SJSA1 (cell line): Measurements from ENCODE around the gene C17orf100. TPM values are rescaled to one million over a fixed set of nuclear protein-coding genes. Genes with fewer than 3 reads are reported as not detected.

ENCODE experiments used
- DNase-seq, 2 experiments: peaks; one replicate each; pipeline ENCODE4 v3.0.0-alpha.2; 2015 to 2020; ENCODE audit warnings: low spot score in 2 of 2, low read depth in 1 of 2
- H3K27ac ChIP-seq: fragments of 250-450 bp; sonication (Bioruptor Pico); 2 replicates; pipeline ENCODE4 v1.5.1; 2020; ENCODE audit warnings: mild to moderate bottlenecking, moderate library complexity
- H3K27me3 ChIP-seq: fragments of 250-450 bp; sonication (Bioruptor Pico); replicated peaks from 2 replicates; pipeline ENCODE4 v1.5.1; 2020; ENCODE audit warnings: mild to moderate bottlenecking, moderate library complexity
- H3K36me3 ChIP-seq: fragments of 250-450 bp; sonication (Bioruptor Pico); 2 replicates; pipeline ENCODE4 v1.5.1; 2020; ENCODE audit warnings: mild to moderate bottlenecking
- H3K4me1 ChIP-seq: fragments of 250-450 bp; sonication (Bioruptor Pico); replicated peaks from 2 replicates; pipeline ENCODE4 v1.6.1; 2021; ENCODE audit warnings: mild to moderate bottlenecking
- H3K4me3 ChIP-seq: fragments of 250-450 bp; sonication (Bioruptor Pico); 2 replicates; pipeline ENCODE4 v1.5.1; 2020; ENCODE audit warnings: mild to moderate bottlenecking
- H3K9me3 ChIP-seq: fragments of 250-450 bp; sonication (Bioruptor Pico); replicated peaks from 2 replicates; pipeline ENCODE4 v1.5.1; 2020; ENCODE audit warnings: mild to moderate bottlenecking
- total RNA-seq: library from RNA; depleted of rRNA; stranded (reverse); fragments of >200 nt; shearing (Covaris generic); gene quantifications from 2 replicates; pipeline ENCODE4 v1.2.3, GENCODE V29; 2014

Gene C17orf100
- total RNA-seq, 1 experiment from 2014 or later = 0.84 TPM

DNA sequence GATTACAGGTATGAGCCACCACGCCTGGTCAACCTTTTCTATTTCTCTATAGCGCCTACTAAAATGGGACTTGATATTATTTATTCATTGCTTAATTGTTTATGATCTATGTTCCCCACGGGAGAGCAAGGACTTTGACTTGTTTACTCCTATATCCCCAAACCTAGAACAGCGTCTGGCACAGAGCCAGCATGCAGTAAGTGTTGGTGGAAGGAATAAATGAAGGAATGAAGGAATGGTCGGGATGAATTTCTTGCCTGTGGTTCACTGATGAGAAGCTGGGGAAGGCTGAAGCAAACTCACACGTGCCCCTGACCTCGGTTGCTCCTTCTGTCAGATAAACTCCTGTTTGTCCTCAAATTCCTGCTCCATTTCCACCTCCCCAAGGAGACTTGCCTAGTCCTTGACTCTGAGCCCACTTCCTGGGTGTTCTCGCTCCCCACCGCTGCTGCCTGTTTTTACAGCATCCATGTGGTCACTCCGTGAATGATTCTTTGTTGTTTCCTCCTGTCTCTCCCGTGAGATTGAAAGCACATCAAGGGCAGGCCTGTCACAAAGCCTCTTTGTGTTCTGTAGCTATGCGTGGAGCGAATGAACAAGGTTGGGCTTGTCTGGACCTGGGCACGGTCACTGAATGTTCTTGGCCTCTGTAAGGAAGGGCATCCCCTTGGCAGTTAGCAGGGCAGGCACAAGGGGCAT lies 17.3 kb downstream of the C17orf100 start:
- Histone ChIP-seq H3K4me1 (no peaks in the 10 kb centered on the region), H3K36me3 (no peaks in the 10 kb centered on the region), H3K27ac (no peak overlapping the region), H3K4me3 (no peak overlapping the region), H3K9me3 (no peaks in the 10 kb centered on the region), H3K27me3 (no peaks in the 10 kb centered on the region)
- DNase-seq = no peak

- no peak overlapping the region for H3K27ac ChIP-seq
- no peak for DNase-seq
- H3K4me3 ChIP-seq = no peak overlapping the region
- H3K36me3 ChIP-seq = no peaks in the 10 kb centered on the region
- H3K9me3 ChIP-seq = no peaks in the 10 kb centered on the region
- no peaks in the 10 kb centered on the region for H3K27me3 ChIP-seq
- no peaks in the 10 kb centered on the region for H3K4me1 ChIP-seq
These were observed 18.1 kb downstream of the C17orf100 start for GRCh38 chr17:6669479-6670212.

- Histone ChIP-seq H3K27ac (no peak overlapping the region), H3K9me3 (no peaks in the 10 kb centered on the region), H3K27me3 (no peaks in the 10 kb centered on the region), H3K4me3 (no peak overlapping the region), H3K36me3 (no peaks in the 10 kb centered on the region), H3K4me1 (no peaks in the 10 kb centered on the region)
- no peak for DNase-seq
These were observed 19.0 kb downstream of the C17orf100 start for GRCh38 chr17:6670571-6670970.

DNA sequence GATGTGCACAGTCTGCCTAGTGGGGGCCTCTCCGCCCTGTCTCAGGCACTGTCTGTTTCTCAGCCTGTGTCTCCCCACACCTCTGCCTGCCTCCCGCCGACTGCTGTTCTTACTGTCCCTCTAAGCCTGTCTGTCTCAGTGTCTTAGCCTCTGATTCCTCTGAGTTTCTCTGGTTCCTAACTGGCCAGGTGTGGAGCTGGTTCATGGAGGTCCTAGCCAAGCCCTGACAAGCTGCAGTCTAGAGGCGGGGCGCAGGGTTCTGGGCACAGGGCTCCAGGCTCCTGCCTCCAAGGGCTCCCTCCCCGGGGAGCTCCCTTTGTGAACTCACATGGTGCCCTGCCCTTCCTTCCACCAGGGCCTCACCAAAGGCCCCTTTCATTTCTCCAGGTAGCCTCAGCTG lies 19.4 kb downstream of the C17orf100 start:
- H3K9me3 ChIP-seq = no peaks in the 10 kb centered on the region
- no peak overlapping the region for H3K4me3 ChIP-seq
- no peaks in the 10 kb centered on the region for H3K27me3 ChIP-seq
- no peaks in the 10 kb centered on the region for H3K4me1 ChIP-seq
- no peak for DNase-seq
- H3K36me3 ChIP-seq = no peaks in the 10 kb centered on the region
- no peak overlapping the region for H3K27ac ChIP-seq

GRCh38 chr17:6671431-6671830 lies 19.9 kb downstream of the C17orf100 start:
- no peaks in the 10 kb centered on the region for H3K4me1 ChIP-seq
- no peak overlapping the region for H3K27ac ChIP-seq
- no peaks in the 10 kb centered on the region for H3K9me3 ChIP-seq
- H3K36me3 ChIP-seq = no peaks in the 10 kb centered on the region
- H3K27me3 ChIP-seq = no peaks in the 10 kb centered on the region
- DNase-seq = no peak
- H3K4me3 ChIP-seq = no peak overlapping the region

- Histone ChIP-seq H3K4me1 (peaks cover 7% of the 10 kb centered on the region; the same call in 1 of the 2 replicates), H3K9me3 (no peaks in the 10 kb centered on the region), H3K27me3 (no peaks in the 10 kb centered on the region; the same call in 1 of the 2 replicates), H3K27ac (no peak overlapping the region), H3K4me3 (no peak overlapping the region), H3K36me3 (no peaks in the 10 kb centered on the region)
- DNase-seq = no peak
These were observed 23.0 kb downstream of the C17orf100 start for GRCh38 chr17:6674586-6674985.

DNA sequence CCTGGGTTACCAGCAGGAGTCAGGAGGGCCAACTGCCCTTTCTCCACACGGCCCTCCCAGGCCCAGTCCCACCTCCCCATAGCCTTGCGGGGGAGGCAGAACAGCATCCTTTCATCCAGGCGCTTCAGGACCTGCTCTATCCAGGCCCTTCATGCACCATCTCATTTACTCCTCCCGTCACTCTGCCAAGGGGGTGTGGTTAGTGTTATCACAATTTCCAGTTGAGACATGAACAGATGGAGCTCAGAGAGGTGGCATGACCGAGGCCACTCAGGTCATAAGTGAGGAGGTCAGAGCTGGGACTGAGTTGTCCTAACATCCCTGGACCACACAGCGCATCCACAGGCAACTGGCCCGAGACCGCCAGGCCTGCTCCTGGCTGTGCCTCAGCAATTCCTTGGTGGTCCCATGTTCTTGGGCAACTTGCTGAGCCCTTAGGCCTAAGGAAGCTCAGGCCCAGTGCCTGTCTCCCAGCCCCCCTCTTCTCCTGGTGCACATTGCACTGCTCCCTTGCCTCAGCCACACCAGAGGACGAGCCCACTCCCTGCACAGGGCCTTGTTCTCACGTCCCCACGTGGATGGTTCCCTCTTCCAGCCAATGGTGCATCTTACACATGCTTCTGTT lies 23.8 kb downstream of the C17orf100 start:
- no peak for DNase-seq
- Histone ChIP-seq H3K27me3 (no peaks in the 10 kb centered on the region; the same call in none of the 2 replicates), H3K4me3 (no peak overlapping the region), H3K4me1 (peaks cover 7% of the 10 kb centered on the region; the same call in 1 of the 2 replicates), H3K36me3 (no peaks in the 10 kb centered on the region), H3K9me3 (no peaks in the 10 kb centered on the region), H3K27ac (no peak overlapping the region)

- Histone ChIP-seq H3K27me3 (no peaks in the 10 kb centered on the region; the same call in none of the 2 replicates), H3K27ac (no peak overlapping the region), H3K4me3 (no peak overlapping the region), H3K4me1 (peaks cover 7% of the 10 kb centered on the region; the same call in 1 of the 2 replicates), H3K36me3 (no peaks in the 10 kb centered on the region), H3K9me3 (no peaks in the 10 kb centered on the region)
- DNase-seq = no peak
These were observed 25.2 kb downstream of the C17orf100 start for GRCh38 chr17:6676802-6677157.

- Histone ChIP-seq H3K36me3 (no peaks in the 10 kb centered on the region), H3K27ac (no peak overlapping the region), H3K27me3 (no peaks in the 10 kb centered on the region; the same call in none of the 2 replicates), H3K4me1 (peaks cover 7% of the 10 kb centered on the region; the same call in 1 of the 2 replicates), H3K9me3 (no peaks in the 10 kb centered on the region), H3K4me3 (no peak overlapping the region)
- peak; percentile 46 to 58 for DNase-seq
These were observed 25.7 kb downstream of the C17orf100 start for GRCh38 chr17:6677158-6677831.

DNA sequence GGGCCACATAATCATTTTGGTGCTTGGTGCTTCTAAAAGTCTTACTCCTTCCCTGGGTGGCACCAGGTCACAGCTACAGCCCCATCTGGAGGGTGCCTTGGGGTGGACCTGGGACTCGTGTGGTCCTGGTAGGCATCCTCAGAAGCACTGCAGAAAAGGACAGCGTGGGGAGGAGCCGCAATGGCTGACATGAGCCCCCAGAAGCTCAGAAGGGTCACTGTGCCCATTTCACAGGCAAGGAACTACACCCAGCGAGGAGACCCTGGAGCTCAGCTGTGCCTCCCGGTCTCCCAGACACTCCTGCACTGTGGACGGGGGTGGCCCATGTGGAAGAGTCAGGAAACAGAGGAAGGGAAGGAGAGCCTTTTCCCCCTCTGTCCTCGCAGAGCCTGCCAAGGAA lies 26.4 kb downstream of the C17orf100 start:
- peaks cover 7% of the 10 kb centered on the region; the same call in 1 of the 2 replicates for H3K4me1 ChIP-seq
- no peaks in the 10 kb centered on the region for H3K36me3 ChIP-seq
- DNase-seq = no peak
- H3K27ac ChIP-seq = no peak overlapping the region
- H3K27me3 ChIP-seq = no peaks in the 10 kb centered on the region; the same call in none of the 2 replicates
- no peak overlapping the region for H3K4me3 ChIP-seq
- H3K9me3 ChIP-seq = no peaks in the 10 kb centered on the region

GRCh38 chr17:6679241-6679640 lies 27.7 kb downstream of the C17orf100 start:
- Histone ChIP-seq H3K4me3 (no peak overlapping the region), H3K36me3 (no peaks in the 10 kb centered on the region), H3K4me1 (peaks cover 7% of the 10 kb centered on the region; the same call in 1 of the 2 replicates), H3K9me3 (no peaks in the 10 kb centered on the region), H3K27me3 (no peaks in the 10 kb centered on the region; the same call in none of the 2 replicates), H3K27ac (no peak overlapping the region)
- DNase-seq = no peak

GRCh38 chr17:6681176-6681575 lies 29.6 kb downstream of the C17orf100 start:
- no peaks in the 10 kb centered on the region; the same call in none of the 2 replicates for H3K27me3 ChIP-seq
- no peak for DNase-seq
- no peaks in the 10 kb centered on the region for H3K9me3 ChIP-seq
- no peak overlapping the region for H3K27ac ChIP-seq
- H3K36me3 ChIP-seq = no peaks in the 10 kb centered on the region
- peaks cover 7% of the 10 kb centered on the region; the same call in 1 of the 2 replicates for H3K4me1 ChIP-seq
- H3K4me3 ChIP-seq = no peak overlapping the region

GRCh38 chr17:6681671-6682070 lies 30.1 kb downstream of the C17orf100 start:
- DNase-seq = no peak
- H3K36me3 ChIP-seq = no peaks in the 10 kb centered on the region
- H3K27me3 ChIP-seq = no peaks in the 10 kb centered on the region; the same call in none of the 2 replicates
- no peak overlapping the region for H3K4me3 ChIP-seq
- no peaks in the 10 kb centered on the region for H3K9me3 ChIP-seq
- H3K4me1 ChIP-seq = peaks cover 7% of the 10 kb centered on the region; the same call in 1 of the 2 replicates
- H3K27ac ChIP-seq = no peak overlapping the region
